ENCODE results near the gene VIL1. TPM values are rescaled to one million over a fixed set of nuclear protein-coding genes. Genes with fewer than 3 reads are reported as not detected.

VIL1 gene
- total and polyA plus RNA-seq, 2 of the 8 experiments (the other 6 are each of a cell fraction or from before 2014, with no cell fraction given), result 6.2 to 7.0 TPM

DNA sequence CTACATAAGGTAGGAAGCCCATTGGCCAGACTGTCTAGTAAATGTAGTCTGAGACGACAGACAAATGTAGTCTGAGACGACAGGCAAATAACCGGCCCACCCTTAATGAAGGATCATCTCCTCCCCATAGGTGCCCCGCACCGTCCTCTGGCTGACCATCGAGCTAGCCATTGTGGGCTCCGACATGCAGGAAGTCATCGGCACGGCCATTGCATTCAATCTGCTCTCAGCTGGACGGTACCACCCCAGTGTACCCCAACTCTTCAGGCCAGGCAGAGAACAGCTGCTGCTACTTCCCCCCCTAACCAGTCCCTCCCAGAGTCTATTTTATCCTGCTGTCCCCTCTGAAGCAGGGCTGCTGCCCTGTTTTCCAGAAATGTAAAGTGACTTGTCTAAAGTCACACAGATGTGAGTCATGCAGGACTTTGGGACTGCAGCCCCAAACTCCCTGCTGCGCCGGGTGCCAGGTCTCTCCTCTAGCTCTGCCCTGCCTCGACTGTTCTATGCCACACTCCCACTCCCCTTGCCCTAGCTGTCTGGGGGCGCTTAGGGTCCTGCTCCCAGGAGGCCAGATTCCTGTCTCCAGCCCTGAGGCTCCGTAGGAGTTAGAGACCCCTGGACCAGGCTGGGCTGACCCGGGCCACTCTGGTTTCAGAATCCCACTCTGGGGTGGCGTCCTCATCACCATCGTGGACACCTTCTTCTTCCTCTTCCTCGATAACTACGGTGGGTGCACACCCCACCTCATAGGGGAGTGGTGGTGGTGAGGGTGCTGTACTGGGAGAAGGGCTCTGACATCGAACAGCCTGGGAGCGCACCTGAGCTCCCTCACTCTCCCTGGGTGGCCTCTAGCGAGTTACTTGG, 32.2 kb upstream of the VIL1 start:
- Histone ChIP-seq H3K18ac (ENCODE audit: extremely low read depth, low read length) (no peak overlapping the region), H3K23me2 (ENCODE audit: low read depth, low read length) (peaks cover 6% of the 10 kb centered on the region; the same call in 1 of the 2 replicates), H2BK5ac (ENCODE audit: low read depth, low read length) (no peak overlapping the region), H3K4me3 (ENCODE audit: extremely low read depth in 1 of 4, insufficient read depth in 2 of 4, low read depth in 3 of 4, low read length in 4 of 4) (peak overlapping the region; percentile 41 to 76 (median 58); a peak in 7 of 8 replicates), H3K36me3 (ENCODE audit: control insufficient read depth in 2 of 4, insufficient read depth in 4 of 4, low read length in 3 of 4) (no peaks in the 10 kb centered on the region), H3K79me1 (ENCODE audit: low read depth, low read length) (no peaks in the 10 kb centered on the region), H3K14ac (ENCODE audit: insufficient read length) (no peak overlapping the region), H2BK12ac (ENCODE audit: low read depth, low read length) (no peak overlapping the region), H3K4me1 (replicated peaks in 1 of 4; ENCODE audit: control insufficient read depth in 3 of 4, insufficient read depth in 4 of 4, low read length in 3 of 4) (peaks cover 0 to 5% (median 3%) of the 10 kb centered on the region in 4 experiments; a peak in 5 of 7 replicates), H2BK120ac (replicated peaks; ENCODE audit: low read depth, low read length) (no peak overlapping the region), H3K4ac (replicated peaks; ENCODE audit: insufficient read length, low read depth, low read length) (no peak overlapping the region), H3K9me3 (ENCODE audit: insufficient read depth in 2 of 2, low read depth in 1 of 2, low read length in 1 of 2) (no peaks in the 10 kb centered on the region), H3K9ac (replicated peaks in 1 of 4; ENCODE audit: extremely low read depth in 1 of 4, low read depth in 3 of 4, low read length in 3 of 4) (no peak overlapping the region), H4K20me1 (replicated peaks in 1 of 2; ENCODE audit: control insufficient read depth in 1 of 2, insufficient read depth in 2 of 2, low read length in 2 of 2) (no peaks in the 10 kb centered on the region), H4K8ac (ENCODE audit: extremely low read depth, insufficient read depth, low read length) (no peak overlapping the region), H3K79me2 (ENCODE audit: control insufficient read depth in 1 of 2, insufficient read depth in 2 of 2, low read length in 2 of 2) (no peaks in the 10 kb centered on the region), H2BK20ac (ENCODE audit: low read length) (no peak overlapping the region), H4K5ac (ENCODE audit: insufficient read length, low read depth, low read length) (no peak overlapping the region), H3K27ac (ENCODE audit: low read depth, low read length) (no peak overlapping the region), H4K91ac (replicated peaks; ENCODE audit: insufficient read length, low read length) (no peak overlapping the region), H2AFZ (ENCODE audit: low read length) (peak overlapping the region; percentile 81; the same call in 1 of the 2 replicates), H3K56ac (replicated peaks; ENCODE audit: insufficient read length, low read depth, low read length) (no peak overlapping the region), H2BK15ac (ENCODE audit: low read length) (no peak overlapping the region; the same call in 1 of the 2 replicates), H3K23ac (ENCODE audit: insufficient read length) (no peak overlapping the region), H3K4me2 (ENCODE audit: insufficient read depth in 1 of 2, low read depth in 2 of 2, low read length in 2 of 2) (peak overlapping the region; percentile 79 to 94), H2AK5ac (ENCODE audit: low read depth, low read length) (no peak overlapping the region), H3K27me3 (replicated peaks in 1 of 4; ENCODE audit: control insufficient read depth in 3 of 4, extremely low read depth in 1 of 4, insufficient read depth in 3 of 4, low read length in 3 of 4) (peaks cover 0 to 17% (median 11%) of the 10 kb centered on the region in 4 experiments; a peak in 5 of 7 replicates)
- TF ChIP-seq SIN3A (conservative IDR thresholded peaks at IDR 0.05 in 1 of 2, IDR thresholded peaks at IDR 0.05 in 1 of 2; ENCODE audit: low read depth in 1 of 2, low read length in 2 of 2) (peak in 1 of 2 experiments; percentile 28; a peak in 1 of 4 replicates), GABPA (IDR thresholded peaks at IDR 0.05; ENCODE audit: borderline replicate concordance, insufficient read depth, low read length) (no peak)
- CTCF ChIA-PET (ENCODE audit: partially characterized antibody), result interaction anchor here (0.8 to 3.1 kb wide), 14 partner anchors 9 to 116 kb away, joined by 3 to 13 read pairs (median 4); partner anchors contain the start of genes AAMP, CATIP, PNKD and TMBIM1
- 76% methylated on average over 23 of the region's 23 CpGs; no CpG with 5 or more reads in 1 of the 2 experiments for WGBS, 2 experiments (ENCODE audit: extremely low coverage in 1 of 2, insufficient coverage in 1 of 2, insufficient read length in 1 of 2, insufficient replicate concordance in 2 of 2, low coverage in 1 of 2, low lambda C conversion rate in 2 of 2, missing lambda C conversion rate in 1 of 2)
- POLR2A ChIA-PET (ENCODE audit: partially characterized antibody), result interaction anchor here (0.9 to 1.8 kb wide), 8 partner anchors 8 to 57 kb away, joined by 3 to 6 read pairs (median 4); no protein-coding TSS in a partner anchor
- FAIRE-seq (no peak), DNase-seq (ENCODE audit: low read depth in 1 of 2, low spot score in 2 of 2) (peak in 1 of 2 experiments; percentile 61)
